Panc1 (cell line): Measurements from ENCODE around the gene SIRT1.

Experiments
- POLR2AphosphoS5 ChIP-seq: IDR thresholded peaks from 2 replicates; pipeline ENCODE4 v1.6.1; 2012; ENCODE audit warnings: mild to moderate bottlenecking, low read depth, low read length, moderate library complexity
- TCF7L2 ChIP-seq: IDR thresholded peaks from 2 replicates; pipeline ENCODE4 v1.6.1; 2011; ENCODE audit warnings: mild to moderate bottlenecking, low read depth, low read length, inconsistent platforms
- TF ChIP-seq, protein P1 (sequence below), 2 experiments: IDR thresholded peaks; 2 replicates each; pipeline ENCODE4 v1.6.1; 2011 to 2012; ENCODE audit warnings: low read depth in 2 of 2, control low read depth in 1 of 2, low read length in 1 of 2, mild to moderate bottlenecking in 1 of 2, moderate library complexity in 1 of 2; ENCODE audit not compliant: insufficient read depth in 1 of 2

DNA sequence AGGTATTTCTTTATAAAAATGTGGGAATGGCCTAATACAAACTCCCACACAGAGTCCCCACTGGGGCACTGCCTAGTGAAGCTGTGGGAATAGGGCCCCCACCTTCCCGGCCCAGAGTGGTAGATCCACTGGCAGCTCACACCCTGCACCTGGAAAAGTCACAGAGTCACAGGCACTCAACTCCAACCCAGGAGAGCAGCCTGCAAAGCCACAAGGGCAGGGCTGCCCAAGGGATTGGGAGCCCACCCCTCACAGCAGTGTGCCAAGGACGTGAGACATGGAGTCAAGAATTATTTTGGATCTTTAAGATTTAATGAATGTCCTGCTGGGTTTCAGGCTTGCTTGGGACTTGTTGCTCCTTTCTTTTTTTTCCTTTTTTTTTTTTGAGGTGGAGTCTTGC lies 41.2 kb upstream of the SIRT1 start:
- TF ChIP-seq, protein P1, sequence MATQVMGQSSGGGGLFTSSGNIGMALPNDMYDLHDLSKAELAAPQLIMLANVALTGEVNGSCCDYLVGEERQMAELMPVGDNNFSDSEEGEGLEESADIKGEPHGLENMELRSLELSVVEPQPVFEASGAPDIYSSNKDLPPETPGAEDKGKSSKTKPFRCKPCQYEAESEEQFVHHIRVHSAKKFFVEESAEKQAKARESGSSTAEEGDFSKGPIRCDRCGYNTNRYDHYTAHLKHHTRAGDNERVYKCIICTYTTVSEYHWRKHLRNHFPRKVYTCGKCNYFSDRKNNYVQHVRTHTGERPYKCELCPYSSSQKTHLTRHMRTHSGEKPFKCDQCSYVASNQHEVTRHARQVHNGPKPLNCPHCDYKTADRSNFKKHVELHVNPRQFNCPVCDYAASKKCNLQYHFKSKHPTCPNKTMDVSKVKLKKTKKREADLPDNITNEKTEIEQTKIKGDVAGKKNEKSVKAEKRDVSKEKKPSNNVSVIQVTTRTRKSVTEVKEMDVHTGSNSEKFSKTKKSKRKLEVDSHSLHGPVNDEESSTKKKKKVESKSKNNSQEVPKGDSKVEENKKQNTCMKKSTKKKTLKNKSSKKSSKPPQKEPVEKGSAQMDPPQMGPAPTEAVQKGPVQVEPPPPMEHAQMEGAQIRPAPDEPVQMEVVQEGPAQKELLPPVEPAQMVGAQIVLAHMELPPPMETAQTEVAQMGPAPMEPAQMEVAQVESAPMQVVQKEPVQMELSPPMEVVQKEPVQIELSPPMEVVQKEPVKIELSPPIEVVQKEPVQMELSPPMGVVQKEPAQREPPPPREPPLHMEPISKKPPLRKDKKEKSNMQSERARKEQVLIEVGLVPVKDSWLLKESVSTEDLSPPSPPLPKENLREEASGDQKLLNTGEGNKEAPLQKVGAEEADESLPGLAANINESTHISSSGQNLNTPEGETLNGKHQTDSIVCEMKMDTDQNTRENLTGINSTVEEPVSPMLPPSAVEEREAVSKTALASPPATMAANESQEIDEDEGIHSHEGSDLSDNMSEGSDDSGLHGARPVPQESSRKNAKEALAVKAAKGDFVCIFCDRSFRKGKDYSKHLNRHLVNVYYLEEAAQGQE (IDR thresholded peaks at IDR 0.05; ENCODE audit: insufficient read depth in 1 of 2, low read depth in 2 of 2, low read length in 1 of 2) = no peak
- TF ChIP-seq TCF7L2 (no peak), POLR2AphosphoS5 (no peak)
